Aorta (tissue), 5 donors: ENCODE results near the gene EVA1A. TPM values are rescaled to one million over a fixed set of nuclear protein-coding genes. Genes with fewer than 3 reads are reported as not detected.

Experiments used
- ATAC-seq: fragments of 200-7000 bp; cut with Tn5 transposase; one replicate; pipeline ENCODE4 v1.9.1; 2022; ENCODE audit warnings: moderate library complexity; ENCODE audit not compliant: low FRiP score
- DNase-seq, 2 donors: peaks; one replicate each; pipeline ENCODE4 v3.0.0-alpha.2; 2020
- H3K27ac ChIP-seq, 2 donors: one replicate each; pipeline ENCODE4 v1.5.1; 2013; ENCODE audit warnings: low read length in 2 of 2, mild to moderate bottlenecking in 2 of 2, moderate library complexity in 2 of 2, control low read depth in 1 of 2, inconsistent platforms in 1 of 2, low read depth in 1 of 2
- H3K27me3 ChIP-seq, 2 donors: one replicate each; pipeline ENCODE4 v1.6.1; 2013; ENCODE audit warnings: control low read depth in 1 of 2, low read length in 1 of 2, mild to moderate bottlenecking in 1 of 2, moderate library complexity in 1 of 2; ENCODE audit not compliant: insufficient read depth in 2 of 2, control insufficient read depth in 1 of 2
- H3K36me3 ChIP-seq, 2 donors: one replicate each; pipeline ENCODE4 v1.6.1; 2013; ENCODE audit warnings: control low read depth in 1 of 2, low read length in 1 of 2, mild to moderate bottlenecking in 1 of 2; ENCODE audit not compliant: insufficient read depth in 2 of 2, control insufficient read depth in 1 of 2
- H3K4me1 ChIP-seq, 2 donors: one replicate each; pipeline ENCODE4 v1.6.1; 2013; ENCODE audit warnings: low read length in 2 of 2, control low read depth in 1 of 2, mild to moderate bottlenecking in 1 of 2, moderate library complexity in 1 of 2; ENCODE audit not compliant: insufficient read depth in 2 of 2, control insufficient read depth in 1 of 2
- H3K4me3 ChIP-seq, 2 donors: one replicate each; pipeline ENCODE4 v1.5.1; 2013; ENCODE audit warnings: low read length in 2 of 2, control low read depth in 1 of 2, mild to moderate bottlenecking in 1 of 2
- H3K9me3 ChIP-seq: one replicate; pipeline ENCODE4 v1.6.1; 2013; ENCODE audit warnings: mild to moderate bottlenecking, low read length; ENCODE audit not compliant: control insufficient read depth
- WGBS, 2 donors: extraction: QIAGEN DNeasy Blood & Tissue Kit; methylation state at CpG; one replicate each; pipeline ENCODE4 v1.1.7; 2013; 5-methylcytosine and 5-hydroxymethylcytosine counted together
- intact Hi-C, 2 donors: fragments of 100-400 bp; cut with DNase I; formaldehyde crosslinking; loops; one replicate each; pipeline versions ENCODE4 v1.14.2 to v1.15.0; 2022
- polyA plus RNA-seq, 2 donors: library from polyadenylated mRNA; stranded (reverse); fragments of 200-250 nt; gene quantifications; one replicate each; pipeline ENCODE4 v1.2.3, GENCODE V29; 2013
- total RNA-seq, 2 donors: library from RNA; stranded (reverse); fragmentation: NEBNext Ultra II Directional; extraction: Animal tissue kit (Norgen Biotek cat#: 25700); gene quantifications; one replicate each; pipeline ENCODE4 v1.2.1, GENCODE V29; 2021
- donor health status: healthy with polysubstance abuse.
- donor health status: Bipolar disorder and iron deficiency.
- donor health status: DM: no; HTN: no; CAD: no.
- donor health status: DM: no; HTN: no; CAD: no.
- donor health status: DM: yes; HTN: yes; CAD: no.

The EVA1A gene
- total and polyA plus RNA-seq, 4 donors = 0.82 to 6.0 (median 2.4) TPM

DNA sequence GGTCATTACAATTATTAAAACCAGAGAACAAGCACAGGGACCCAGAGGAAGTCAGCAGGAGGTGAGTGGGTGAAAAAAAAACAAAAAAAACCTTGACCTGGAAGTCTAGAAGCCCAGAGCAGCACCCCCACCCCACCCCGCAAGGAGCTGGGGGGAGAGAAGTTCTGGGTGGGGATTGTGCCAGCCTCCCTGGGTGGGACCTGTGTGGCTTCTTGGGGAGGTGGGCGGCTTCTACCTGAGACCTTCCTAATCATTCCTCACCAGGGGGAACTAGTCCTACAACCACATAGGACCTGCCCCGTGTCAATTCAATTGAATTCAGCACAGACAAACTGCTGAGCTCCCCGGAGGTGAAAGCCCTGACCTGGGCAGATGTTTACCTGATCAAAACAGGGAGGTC lies 17.3 kb downstream of the EVA1A start:
- WGBS, 2 donors = 83 to 85% methylated on average over 4 of the region's 4 CpGs
- H3K36me3 ChIP-seq = no peaks in the 10 kb centered on the region
- H3K27ac ChIP-seq = no peak overlapping the region
- H3K9me3 ChIP-seq = peaks cover 1% of the 10 kb centered on the region
- DNase-seq (no peak), ATAC-seq (no peak)
- H3K4me3 ChIP-seq = no peak overlapping the region
- intact Hi-C loops = no loop called here
- no peaks in the 10 kb centered on the region for H3K4me1 ChIP-seq
- no peaks in the 10 kb centered on the region for H3K27me3 ChIP-seq

DNA sequence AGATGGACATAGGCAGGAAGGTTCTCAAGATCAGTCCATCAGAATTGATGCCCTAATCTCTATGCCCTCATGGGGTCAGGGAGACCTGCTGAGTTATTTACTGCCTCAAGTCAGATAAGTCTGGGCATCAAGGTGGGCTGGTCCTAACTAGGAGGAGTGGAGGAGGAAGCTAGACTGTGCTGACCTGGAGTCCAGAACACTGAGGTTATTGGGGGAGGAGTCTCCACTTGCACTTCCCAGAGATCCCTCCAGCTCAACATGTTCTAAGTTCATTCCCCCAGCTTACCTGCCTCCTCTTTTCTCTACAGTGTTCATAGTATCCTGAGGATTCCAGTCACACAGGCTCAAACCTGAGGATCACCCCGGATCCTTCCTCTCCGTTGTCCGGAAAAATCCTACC lies 19.3 kb downstream of the EVA1A start:
- 94 to 97% methylated on average over 3 of the region's 3 CpGs for WGBS, 2 donors
- Histone ChIP-seq H3K27ac (no peak overlapping the region), H3K9me3 (peaks cover 3% of the 10 kb centered on the region), H3K4me1 (no peaks in the 10 kb centered on the region), H3K27me3 (no peaks in the 10 kb centered on the region), H3K36me3 (no peaks in the 10 kb centered on the region), H3K4me3 (no peak overlapping the region)
- DNase-seq = no peak
- intact Hi-C loops = no loop called here
- no peak for ATAC-seq

DNA sequence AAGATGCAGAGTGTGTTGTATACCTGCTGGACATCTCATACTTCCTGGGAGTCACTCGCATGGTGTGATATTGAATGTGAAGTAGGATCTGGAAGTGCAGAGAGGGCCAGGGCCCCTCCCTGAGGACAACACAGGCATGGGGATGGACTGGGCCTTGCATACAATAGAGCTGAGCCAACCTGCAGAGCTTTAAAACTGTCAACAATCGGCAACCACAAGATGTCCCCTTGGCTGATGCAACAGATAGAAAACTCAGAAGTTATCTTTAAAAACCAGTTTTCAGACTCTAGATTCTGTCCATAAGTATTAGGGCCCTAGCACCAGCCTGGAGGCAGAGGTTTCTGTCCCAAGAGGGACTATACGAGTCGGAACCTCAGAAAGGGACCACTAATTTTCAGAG lies 19.7 kb downstream of the EVA1A start:
- WGBS, 2 donors = 91 to 94% methylated on average over 4 of the region's 4 CpGs
- intact Hi-C loops = no loop called here

DNA sequence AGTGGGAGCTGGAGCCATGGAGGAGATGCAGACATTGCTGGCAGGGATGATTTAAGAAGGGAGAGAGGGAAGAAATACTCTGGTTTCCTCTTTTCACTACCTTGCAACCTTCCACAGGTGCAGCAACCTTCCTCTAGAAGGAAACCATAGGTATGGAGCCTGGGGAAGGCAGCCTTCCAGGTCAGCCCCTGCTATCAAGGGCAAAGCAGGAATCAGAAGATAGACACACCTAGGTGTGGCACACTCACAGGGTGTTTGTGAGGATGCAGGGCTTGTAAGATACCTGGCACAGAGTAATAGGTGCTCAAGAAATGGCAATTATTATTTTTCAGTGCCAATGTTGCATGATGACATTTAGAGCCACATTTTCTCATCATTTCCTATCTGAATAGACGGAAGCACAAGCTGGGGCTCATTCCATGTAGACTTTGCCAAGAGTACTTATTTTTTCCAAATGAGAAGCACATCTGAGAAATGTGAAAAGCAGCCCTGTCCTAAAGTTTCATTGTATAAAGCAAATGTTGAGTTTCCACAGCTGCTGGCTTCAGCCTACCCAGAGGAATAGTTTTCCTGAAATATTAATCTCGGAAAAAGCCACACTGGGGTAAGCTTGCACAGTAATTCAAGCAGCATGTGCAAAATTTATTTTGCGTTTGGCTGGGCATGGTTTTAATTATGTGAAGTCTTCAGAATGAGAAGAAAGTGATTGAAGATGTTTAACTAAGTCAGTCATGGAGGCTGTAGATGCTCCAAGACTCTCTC lies 20.6 kb downstream of the EVA1A start:
- H3K27me3 ChIP-seq = no peaks in the 10 kb centered on the region
- WGBS, 2 donors = 24 to 44% methylated on average over 3 of the region's 3 CpGs
- H3K36me3 ChIP-seq = no peaks in the 10 kb centered on the region
- no peak overlapping the region for H3K27ac ChIP-seq
- ATAC-seq (no peak), DNase-seq (no peak)
- intact Hi-C loops = no loop called here
- H3K4me3 ChIP-seq = no peak overlapping the region
- H3K4me1 ChIP-seq = no peaks in the 10 kb centered on the region
- peaks cover 3% of the 10 kb centered on the region for H3K9me3 ChIP-seq

More for the DNA sequence above, 19.7 kb downstream of the EVA1A start:
- no peak for ATAC-seq
- H3K36me3 ChIP-seq = no peaks in the 10 kb centered on the region
- no peaks in the 10 kb centered on the region for H3K27me3 ChIP-seq
- H3K9me3 ChIP-seq = peaks cover 3% of the 10 kb centered on the region
- no peaks in the 10 kb centered on the region for H3K4me1 ChIP-seq
- no peak overlapping the region for H3K4me3 ChIP-seq
- no peak overlapping the region for H3K27ac ChIP-seq
- no peak for DNase-seq

DNA sequence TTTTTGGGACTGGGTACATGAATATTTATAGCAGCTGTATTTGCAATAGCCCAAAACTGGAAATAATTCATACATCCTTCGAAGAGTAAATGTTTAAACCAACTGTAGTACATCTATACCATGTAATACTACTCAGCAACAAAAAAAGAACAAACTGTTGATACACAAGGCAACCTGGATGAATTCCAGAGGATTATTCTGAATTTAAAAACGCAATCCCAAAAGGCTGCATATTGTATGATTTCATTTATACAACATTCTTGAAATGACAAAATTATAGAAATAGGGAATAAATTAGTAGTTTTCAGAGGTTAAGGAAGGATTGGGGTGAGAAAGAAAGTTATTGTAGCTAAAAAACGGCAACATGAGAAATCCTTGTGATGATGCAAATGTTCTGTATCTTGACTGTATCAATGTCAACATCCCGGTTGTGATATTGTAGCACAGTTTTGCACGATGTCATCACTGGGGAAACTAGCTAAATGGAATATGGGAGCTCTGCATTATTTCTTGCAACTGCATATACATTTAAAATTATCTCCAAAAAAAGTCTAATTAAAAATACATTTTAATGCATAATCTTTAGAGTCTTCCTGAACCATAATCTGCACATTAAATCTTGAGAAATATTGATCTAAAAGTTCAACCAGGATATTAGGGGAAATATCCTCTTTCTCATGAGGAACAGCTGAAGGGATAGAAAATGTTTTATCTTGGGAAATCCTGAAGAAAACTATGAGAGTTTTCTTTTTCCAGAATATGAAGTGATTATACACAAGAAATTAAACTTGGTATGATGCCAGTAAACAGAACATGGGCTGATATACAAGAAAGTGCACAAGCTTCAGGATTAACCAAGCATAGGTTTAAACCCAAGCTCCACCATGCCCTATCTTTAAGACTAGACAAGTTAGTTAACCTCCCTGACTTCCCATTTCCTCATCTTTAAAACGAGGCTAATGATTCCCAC lies 21.9 kb downstream of the EVA1A start:
- Histone ChIP-seq H3K36me3 (no peaks in the 10 kb centered on the region), H3K9me3 (peaks cover 3% of the 10 kb centered on the region), H3K4me1 (no peaks in the 10 kb centered on the region), H3K27me3 (no peaks in the 10 kb centered on the region), H3K27ac (no peak overlapping the region), H3K4me3 (no peak overlapping the region)
- WGBS, 2 donors = 62 to 64% methylated on average over 6 of the region's 6 CpGs
- DNase-seq (no peak), ATAC-seq (no peak)
- intact Hi-C loops = no loop called here

DNA sequence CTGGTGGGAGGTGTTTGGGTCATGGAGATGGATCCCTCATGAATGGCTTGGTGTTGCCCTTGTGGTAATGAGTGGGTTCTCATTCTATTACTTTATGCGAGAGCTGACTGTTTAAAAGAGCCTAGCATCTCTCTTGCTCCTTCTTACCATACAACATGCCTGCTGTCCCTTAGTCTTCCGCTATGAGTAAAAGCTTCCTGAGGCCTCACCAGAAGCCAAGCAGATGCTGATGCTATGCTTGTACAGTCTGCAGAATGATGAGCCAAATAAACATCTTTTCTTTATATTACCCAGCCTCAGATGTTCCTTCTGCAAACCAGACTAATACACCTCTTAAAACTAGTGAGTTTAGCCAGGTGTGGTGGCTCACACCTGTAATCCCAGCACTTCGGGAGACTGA lies 23.1 kb downstream of the EVA1A start:
- intact Hi-C loops = no loop called here
- DNase-seq (no peak), ATAC-seq (no peak)
- Histone ChIP-seq H3K4me1 (no peaks in the 10 kb centered on the region), H3K27me3 (no peaks in the 10 kb centered on the region), H3K27ac (no peak overlapping the region), H3K4me3 (no peak overlapping the region), H3K9me3 (peaks cover 3% of the 10 kb centered on the region), H3K36me3 (no peaks in the 10 kb centered on the region)
- WGBS, 2 donors = 89 to 95% methylated on average over 3 of the region's 3 CpGs

DNA sequence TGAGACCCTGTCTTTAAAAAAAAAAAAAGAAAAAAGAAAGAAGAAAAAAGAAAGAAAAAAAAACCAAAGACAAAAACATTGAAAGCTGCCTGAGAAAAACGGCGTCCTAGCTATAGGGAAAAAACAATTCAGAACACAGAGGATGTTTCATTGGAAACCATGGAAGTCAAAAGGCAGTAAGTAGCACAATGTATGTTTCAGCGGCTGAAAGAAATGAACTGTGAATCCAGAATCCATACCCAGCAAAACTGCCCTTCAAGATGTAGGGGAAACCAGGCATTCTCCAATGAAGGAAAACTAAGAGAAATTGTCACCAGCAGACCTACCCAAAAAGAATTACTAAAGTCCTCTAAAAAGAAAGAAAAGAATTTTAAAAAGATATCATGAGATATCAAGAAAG lies 27.6 kb downstream of the EVA1A start:
- no peak for DNase-seq
- no peaks in the 10 kb centered on the region for H3K27me3 ChIP-seq
- H3K9me3 ChIP-seq = peaks cover 1% of the 10 kb centered on the region
- no peak overlapping the region for H3K4me3 ChIP-seq
- intact Hi-C loops = no loop called here
- H3K36me3 ChIP-seq = no peaks in the 10 kb centered on the region
- no peaks in the 10 kb centered on the region for H3K4me1 ChIP-seq
- no peak overlapping the region for H3K27ac ChIP-seq
- no peak for ATAC-seq
- 82 to 83% methylated on average over 3 of the region's 3 CpGs for WGBS, 2 donors

DNA sequence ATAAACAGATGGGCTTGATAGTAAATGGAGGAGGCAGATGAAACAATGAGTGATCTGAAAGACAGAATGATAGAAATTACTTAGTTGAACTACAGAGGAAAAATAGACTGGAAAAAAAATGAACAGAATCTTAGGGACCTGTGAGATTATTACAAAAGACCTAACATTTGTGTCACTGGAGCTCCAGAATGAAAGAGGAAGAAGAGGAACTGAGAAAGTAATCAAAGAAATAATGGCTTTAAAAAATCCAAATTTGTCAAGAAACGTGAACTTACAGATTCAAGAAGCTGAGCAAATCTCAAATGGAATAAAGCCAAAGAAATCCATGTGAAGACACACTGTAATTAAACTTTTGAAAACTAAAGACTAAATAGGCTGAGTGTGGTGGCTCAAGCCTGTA lies 28.3 kb downstream of the EVA1A start:
- no peaks in the 10 kb centered on the region for H3K4me1 ChIP-seq
- ATAC-seq = no peak
- 59 to 61% methylated on average over 1 of the region's 1 CpG for WGBS, 2 donors

More for the DNA sequence above, 28.3 kb downstream of the EVA1A start:
- intact Hi-C loops = no loop called here
- Histone ChIP-seq H3K27ac (no peak overlapping the region), H3K9me3 (peaks cover under 1% of the 10 kb centered on the region), H3K27me3 (no peaks in the 10 kb centered on the region), H3K36me3 (no peaks in the 10 kb centered on the region), H3K4me3 (no peak overlapping the region)
- no peak for DNase-seq
